IPS DF 4.7 (cell line): ENCODE results near the gene SLC12A7.
"Not testable (repeated sequence)": the region's sequence is repeated elsewhere in the genome, so short reads cannot be mapped to it uniquely, and the experiment has no call there.

Source experiments
- DNase-seq: peaks from one replicate; pipeline ENCODE4 v3.0.0-alpha.2; 2013; ENCODE audit warnings: low spot score; ENCODE audit errors: extremely low read depth

Gene SLC12A7

GRCh38 chr5:1111727-1112289, at the start of gene SLC12A7:
SLC12A7 (minus strand) TSS chr5:1112063; CDS start chr5:1111991, 72 bp downstream.
- no peak for DNase-seq

GRCh38 chr5:1161108-1161832, 49.4 kb upstream of the SLC12A7 start:
- DNase-seq, result no peak

DNA sequence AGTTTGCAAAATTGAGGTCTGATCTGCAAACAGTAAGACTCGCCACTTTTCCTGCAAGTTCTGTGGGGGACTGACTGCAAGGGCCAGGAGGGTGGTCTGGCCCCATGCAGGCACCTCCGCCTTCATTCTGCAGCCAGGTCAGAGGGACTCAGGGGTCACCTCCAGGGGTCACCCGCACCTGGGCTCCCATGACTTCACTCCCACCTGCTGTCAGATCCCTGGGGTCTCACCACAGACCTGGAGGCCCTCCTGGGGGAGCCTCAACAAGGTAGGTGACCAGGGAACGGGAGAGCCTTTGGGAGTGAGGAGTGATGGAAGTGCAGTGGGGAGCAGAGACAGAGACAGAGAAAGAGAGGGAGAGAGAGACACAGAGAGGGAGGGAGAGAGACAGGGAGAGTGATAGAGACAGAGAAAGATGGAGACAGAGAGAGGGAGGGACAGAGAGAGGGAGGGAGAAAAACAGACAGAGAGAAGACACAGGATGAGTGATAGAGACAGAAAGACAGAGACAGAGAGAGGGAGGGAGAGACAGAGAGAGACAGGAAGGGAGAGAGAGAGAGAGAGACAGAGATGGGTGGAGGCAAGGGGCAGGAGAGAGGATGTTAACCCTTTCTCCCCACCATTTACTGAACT, 48.0 kb upstream of the SLC12A7 start:
- no peak for DNase-seq

- DNase-seq, result no peak
These were observed 47.4 kb upstream of the SLC12A7 start for GRCh38 chr5:1159341-1159675.

DNA sequence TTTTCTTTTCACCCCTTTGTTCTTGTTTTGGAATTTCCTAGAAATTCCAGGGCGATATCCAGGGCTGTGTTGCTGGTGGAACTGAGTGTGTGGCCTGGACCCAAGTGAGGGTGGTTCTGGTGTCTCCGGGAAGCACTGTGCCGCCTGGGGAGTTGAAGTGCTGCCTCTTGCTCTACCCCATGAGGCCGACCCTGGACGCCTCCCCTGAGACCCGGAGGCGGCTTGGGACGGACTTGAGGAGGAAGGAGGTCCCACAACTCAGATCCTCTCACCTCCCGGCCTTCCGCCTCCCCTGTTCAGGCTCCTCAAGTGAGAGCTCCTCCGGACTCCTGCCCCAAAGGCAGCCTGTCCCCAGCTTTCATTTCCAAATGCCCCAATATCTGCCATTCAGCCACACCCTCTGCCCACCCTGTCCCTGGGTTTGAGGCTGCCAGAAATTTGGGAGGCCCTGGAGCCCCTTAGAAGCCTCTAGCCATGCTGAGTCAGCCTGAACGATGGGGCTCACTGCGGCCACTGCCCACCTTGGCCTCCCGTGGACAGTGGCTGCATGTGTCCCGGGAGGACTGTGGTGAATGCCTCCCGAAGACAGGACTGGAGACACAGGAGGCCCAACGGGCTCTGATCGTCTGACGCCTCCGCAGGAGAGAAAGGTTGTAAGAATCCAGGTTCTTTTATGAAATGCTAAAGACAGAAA, 46.9 kb upstream of the SLC12A7 start:
- DNase-seq, result no peak

DNA sequence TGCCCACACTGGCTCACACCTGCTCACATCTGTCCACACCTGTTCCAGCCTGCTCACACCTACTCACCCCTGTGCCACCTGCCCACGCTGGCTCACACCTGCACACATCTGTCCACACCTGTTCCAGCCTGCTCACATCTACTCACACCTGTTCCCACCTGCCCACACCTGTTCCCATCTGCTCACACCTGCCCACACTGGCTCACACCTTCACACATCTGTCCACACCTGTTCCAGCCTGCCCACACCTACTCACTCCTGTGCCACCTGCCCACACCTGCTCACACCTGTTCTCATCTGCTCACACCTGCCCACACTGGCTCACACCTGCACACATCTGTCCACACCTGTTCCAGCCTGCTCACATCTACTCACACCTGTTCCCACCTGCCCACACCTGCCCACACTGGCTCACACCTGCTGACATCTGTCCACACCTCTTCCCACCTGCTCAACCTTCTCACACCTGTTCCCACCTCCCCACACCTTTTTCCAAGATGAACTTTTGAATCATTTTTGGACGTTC, 45.7 kb upstream of the SLC12A7 start:
- not testable (repeated sequence) for DNase-seq

GRCh38 chr5:1156754-1157460, 45.0 kb upstream of the SLC12A7 start:
- no peak for DNase-seq

GRCh38 chr5:1156033-1156753, 44.3 kb upstream of the SLC12A7 start:
- DNase-seq, result no peak

DNA sequence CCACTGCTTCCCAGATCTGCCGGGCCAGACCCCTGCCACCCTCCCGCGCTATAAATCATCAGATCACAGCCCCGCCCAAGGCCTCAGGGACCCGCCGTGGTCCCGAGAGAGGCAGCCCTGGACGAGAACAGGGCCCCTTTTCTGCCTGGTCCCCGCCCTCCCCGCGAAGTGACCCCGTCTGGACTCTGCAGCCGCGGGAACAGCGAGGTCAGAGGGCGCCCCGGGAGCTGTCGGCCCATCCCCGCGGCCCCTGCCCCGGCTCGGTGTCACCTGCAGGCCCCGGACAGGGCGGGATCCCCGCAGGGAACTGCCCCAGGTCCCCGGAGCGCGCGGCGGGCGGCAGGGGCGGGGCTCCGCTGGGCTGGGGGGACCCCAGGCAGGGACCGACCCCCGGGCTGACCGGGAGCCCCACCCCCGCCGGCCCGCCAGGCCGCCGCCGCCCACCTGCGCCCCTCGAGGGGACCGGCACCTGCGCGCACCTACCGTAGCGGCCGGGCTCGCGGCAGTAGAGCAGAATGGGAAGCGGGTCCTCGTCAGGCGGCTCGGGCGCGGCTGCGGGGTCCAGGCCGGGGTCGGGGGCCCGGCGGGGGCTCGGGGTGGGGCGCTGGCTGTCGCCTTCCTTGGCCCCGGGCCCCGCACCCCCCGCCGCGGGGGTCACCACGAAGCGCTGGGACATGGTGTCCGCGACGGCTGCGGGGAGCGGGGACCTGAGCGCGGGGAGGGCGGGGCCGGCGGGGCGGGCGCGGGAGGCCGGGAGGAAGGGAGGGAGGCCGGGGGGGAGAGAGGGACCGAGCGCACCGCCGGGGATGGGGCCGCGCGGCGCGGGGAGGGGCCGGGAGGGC, 43.5 kb upstream of the SLC12A7 start:
- DNase-seq, result no peak

- no peak for DNase-seq
These were observed 41.6 kb upstream of the SLC12A7 start for GRCh38 chr5:1153428-1153827.

GRCh38 chr5:1152771-1153282, 41.0 kb upstream of the SLC12A7 start:
- no peak for DNase-seq

DNA sequence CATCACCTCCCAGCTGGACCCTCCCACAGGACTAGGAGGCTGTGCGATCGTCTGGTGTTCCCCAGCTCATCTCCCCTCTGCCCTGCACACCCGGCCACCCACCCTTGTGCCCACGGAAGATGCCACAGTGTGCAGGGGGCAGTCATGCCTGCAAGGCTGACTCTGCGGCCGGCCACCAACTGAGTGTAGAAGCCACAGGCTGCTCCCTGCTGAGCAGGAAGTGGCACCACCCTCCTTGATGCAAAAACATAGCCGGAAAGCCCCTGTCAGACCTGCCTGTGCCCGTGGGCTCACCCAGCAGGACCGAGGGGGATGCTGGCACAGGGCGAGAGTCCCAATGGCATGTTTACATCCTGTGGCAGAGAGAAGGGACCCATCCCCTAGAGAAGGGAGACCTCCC, 40.3 kb upstream of the SLC12A7 start:
- no peak for DNase-seq

DNA sequence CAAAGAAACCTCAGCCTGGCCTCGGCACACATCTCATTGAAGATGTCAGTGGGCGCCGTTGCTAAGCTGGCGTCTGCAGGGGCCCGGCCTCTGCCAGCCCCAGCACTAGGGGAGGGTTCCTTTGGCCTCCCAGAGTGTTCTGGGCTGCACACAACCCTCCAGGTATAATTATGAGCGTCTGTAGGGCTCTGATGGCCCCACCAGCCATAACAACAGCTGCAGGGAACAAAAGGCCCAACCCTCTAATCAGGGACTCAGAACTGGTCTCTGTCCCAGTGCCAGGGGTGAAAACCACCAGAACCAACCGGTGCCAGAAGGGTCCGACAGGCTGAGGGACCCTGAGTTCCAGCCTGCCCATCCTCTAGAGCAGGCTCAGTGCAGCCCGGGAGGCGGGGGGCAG, 39.5 kb upstream of the SLC12A7 start:
- DNase-seq, result no peak

DNA sequence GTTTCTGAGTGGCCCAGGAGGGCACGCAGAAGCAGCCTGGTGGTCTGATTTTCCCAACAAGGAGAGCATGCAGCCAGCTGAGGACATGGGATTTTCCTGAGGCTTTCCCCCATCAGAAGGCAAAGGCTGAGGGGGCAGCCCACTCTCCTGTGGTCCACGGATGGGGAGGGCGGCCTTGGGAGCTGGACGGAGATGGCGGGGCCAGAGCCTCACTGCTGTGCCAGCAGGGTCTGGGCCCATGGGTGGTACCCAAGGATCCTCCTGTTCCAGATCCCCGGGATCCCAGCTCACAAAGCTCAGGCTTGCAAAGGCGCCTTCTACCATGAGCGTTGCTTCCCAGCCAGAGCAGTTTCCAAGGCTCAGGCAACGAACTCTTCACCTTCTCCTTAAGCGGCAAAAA, 39.0 kb upstream of the SLC12A7 start:
- DNase-seq, result no peak

DNA sequence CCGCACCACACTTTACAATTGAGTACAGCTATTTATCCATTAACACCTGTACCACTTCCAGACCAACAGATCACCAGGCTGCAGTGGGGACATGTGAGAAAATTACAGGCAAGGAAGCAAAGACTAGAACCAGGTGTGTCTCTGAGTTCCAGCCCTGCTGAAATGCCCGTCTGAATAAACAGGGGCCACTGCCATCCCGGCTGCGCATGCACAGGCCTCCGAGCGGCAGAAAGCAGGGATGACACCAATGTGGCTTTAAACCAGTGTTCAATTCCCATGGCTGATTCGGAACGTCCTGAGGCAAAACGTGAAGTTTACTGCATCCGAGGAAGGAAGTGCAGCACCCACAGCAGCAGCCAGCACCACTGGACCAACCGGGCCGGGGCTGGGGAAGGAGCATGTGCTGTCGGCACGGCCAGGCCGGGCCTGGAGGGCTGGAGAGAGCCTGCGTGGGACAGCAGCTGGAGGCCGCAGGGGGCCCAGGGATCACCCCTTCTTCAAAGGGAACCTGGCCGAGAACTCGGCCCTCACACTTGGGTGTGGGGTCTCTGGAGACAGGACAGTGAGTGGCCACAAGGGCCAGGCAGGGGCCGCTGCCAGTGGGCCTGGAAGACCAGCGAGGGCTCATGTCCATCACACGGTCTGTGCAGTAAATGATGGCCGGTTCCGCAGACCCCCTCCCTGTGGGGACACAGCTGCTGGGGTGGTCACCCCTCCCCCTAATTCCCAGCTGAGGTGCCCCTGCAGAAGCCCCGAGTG, 33.0 kb upstream of the SLC12A7 start:
- DNase-seq, result no peak

- no peak for DNase-seq
These were observed 32.2 kb upstream of the SLC12A7 start for GRCh38 chr5:1144089-1144488.

GRCh38 chr5:1143670-1143951, 31.7 kb upstream of the SLC12A7 start:
- DNase-seq, result no peak

GRCh38 chr5:1142886-1143669, 31.2 kb upstream of the SLC12A7 start:
- DNase-seq, result no peak
